Natural killer cell (primary cell): Measurements from ENCODE around the gene MRPL53. TPM values are rescaled to one million over a fixed set of nuclear protein-coding genes. Genes with fewer than 3 reads are reported as not detected.

ENCODE experiments used
- ATAC-seq, 3 donors: fragments of 150-1000 bp in 2 of 3; fragments of 200-7000 bp in 1 of 3; cut with Tn5 transposase; 1 replicate in 1 of 3; 2 replicates in 2 of 3; pipeline ENCODE4 v1.10.0; 2021; ENCODE audit warnings: mild to moderate bottlenecking in 2 of 3, moderate library complexity in 2 of 3
- DNase-seq, 2 donors: peaks; one replicate each; pipeline versions ENCODE4 v3.0.0 to v3.0.0-alpha.2; 2013 to 2021; ENCODE audit warnings: mixed read lengths in 1 of 2
- H3K27ac ChIP-seq: one replicate; pipeline ENCODE4 v1.5.1; 2013; ENCODE audit warnings: mild to moderate bottlenecking, low read length
- H3K27me3 ChIP-seq: one replicate; pipeline ENCODE4 v1.6.1; 2013; ENCODE audit warnings: low read length; ENCODE audit not compliant: control insufficient read depth, insufficient read depth
- H3K36me3 ChIP-seq: one replicate; pipeline ENCODE4 v1.6.1; 2013; ENCODE audit warnings: low read length; ENCODE audit not compliant: control insufficient read depth, insufficient read depth
- H3K4me1 ChIP-seq: one replicate; pipeline ENCODE4 v1.6.1; 2013; ENCODE audit warnings: low read length; ENCODE audit not compliant: control insufficient read depth, insufficient read depth
- H3K4me3 ChIP-seq: one replicate; pipeline ENCODE4 v1.5.1; 2013; ENCODE audit warnings: low read length
- H3K9me3 ChIP-seq: one replicate; pipeline ENCODE4 v1.6.1; 2013; ENCODE audit warnings: low read length; ENCODE audit not compliant: control insufficient read depth, insufficient read depth
- H3K27ac Mint-ChIP-seq, 2 donors: one replicate each; pipeline ENCODE4 v1.8.0; 2022; ENCODE audit warnings: mild to moderate bottlenecking in 2 of 2, mixed read lengths in 2 of 2, moderate library complexity in 1 of 2
- H3K27me3 Mint-ChIP-seq, 2 donors: one replicate each; pipeline ENCODE4 v1.8.0; 2022; ENCODE audit warnings: low read depth in 2 of 2, mixed read lengths in 2 of 2
- H3K36me3 Mint-ChIP-seq: one replicate; pipeline ENCODE4 v1.8.0; 2022; ENCODE audit warnings: mixed read lengths
- H3K4me1 Mint-ChIP-seq, 2 donors: one replicate each; pipeline ENCODE4 v1.8.0; 2022; ENCODE audit warnings: mixed read lengths in 2 of 2
- H3K4me3 Mint-ChIP-seq: one replicate; pipeline ENCODE4 v1.8.0; 2022; ENCODE audit warnings: mild to moderate bottlenecking, moderate library complexity, mixed read lengths
- H3K9me3 Mint-ChIP-seq, 2 donors: one replicate each; pipeline ENCODE4 v1.8.0; 2022; ENCODE audit warnings: mixed read lengths in 2 of 2
- CTCF ChIP-seq: fragments of 200-600 bp; IDR thresholded peaks from one replicate; pipeline ENCODE4 v1.8.0; 2022; ENCODE audit warnings: antibody characterized with exemption
- WGBS: methylation state at CpG from one replicate; pipeline ENCODE4 v1.1.7; 2013; ENCODE audit warnings: missing lambda C conversion rate; ENCODE audit not compliant: insufficient coverage; 5-methylcytosine and 5-hydroxymethylcytosine counted together
- intact Hi-C: fragments of 100-400 bp; cut with micrococcal nuclease; formaldehyde crosslinking; loops from one replicate; pipeline ENCODE4 v1.14.2; 2022
- total RNA-seq, 4 donors: library from RNA; stranded (reverse); fragments of 120-200 nt in 1 of 4; gene quantifications; one replicate each; pipeline versions ENCODE4 v1.2.3 to v1.2.4, GENCODE V29; 2013 to 2022

The MRPL53 gene
- total RNA-seq, 3 donors from 2014 or later (not counting 1 experiment from before 2014, with no cell fraction given) = 42.4 to 49.7 (median 42.4) TPM

GRCh38 chr2:74436848-74437695 is 35.4 kb downstream of the MRPL53 start:
- Mint-ChIP-seq H3K36me3 (no peaks in the 10 kb centered on the region), H3K4me3 (no peak overlapping the region), H3K27me3 (peaks cover 0 to 5% of the 10 kb centered on the region in 2 donors), H3K4me1 (peaks cover 23 to 34% of the 10 kb centered on the region in 2 donors), H3K9me3 (no peaks in the 10 kb centered on the region), H3K27ac (peak overlapping the region in 1 of 2 donors; percentile 37)
- Histone ChIP-seq H3K9me3 (no peaks in the 10 kb centered on the region), H3K4me1 (peaks cover 28% of the 10 kb centered on the region), H3K27ac (no peak overlapping the region), H3K36me3 (no peaks in the 10 kb centered on the region), H3K27me3 (peaks cover 15% of the 10 kb centered on the region), H3K4me3 (no peak overlapping the region)
- no peak for ATAC-seq
- DNase-seq = no peak
- TF ChIP-seq CTCF = no peak
- 64% methylated on average over 5 of the region's 6 CpGs for WGBS
- intact Hi-C loops = no loop called here

- intact Hi-C loops = no loop called here
- peaks cover 9% of the 10 kb centered on the region for H3K27me3 ChIP-seq
- Mint-ChIP-seq H3K36me3 (no peaks in the 10 kb centered on the region), H3K4me1 (peaks cover 22 to 32% of the 10 kb centered on the region in 2 donors), H3K9me3 (no peaks in the 10 kb centered on the region), H3K27me3 (peaks cover 0 to 5% of the 10 kb centered on the region in 2 donors), H3K4me3 (no peak overlapping the region), H3K27ac (no peak overlapping the region)
- no peak overlapping the region for H3K4me3 ChIP-seq
- no peak for TF ChIP-seq CTCF
- no peaks in the 10 kb centered on the region for H3K36me3 ChIP-seq
- DNase-seq (no peak), ATAC-seq (no peak)
- H3K4me1 ChIP-seq = peaks cover 21% of the 10 kb centered on the region
- 93% methylated on average over 43 of the region's 43 CpGs for WGBS
- H3K9me3 ChIP-seq = no peaks in the 10 kb centered on the region
- no peak overlapping the region for H3K27ac ChIP-seq
Measured at GRCh38 chr2:74436111-74436805, 36.2 kb downstream of the MRPL53 start.

- H3K36me3 Mint-ChIP-seq = no peaks in the 10 kb centered on the region
- H3K4me3 Mint-ChIP-seq = no peak overlapping the region
- Histone ChIP-seq H3K4me1 (no peaks in the 10 kb centered on the region), H3K4me3 (no peak overlapping the region), H3K36me3 (peaks cover 10% of the 10 kb centered on the region), H3K27ac (no peak overlapping the region), H3K27me3 (no peaks in the 10 kb centered on the region), H3K9me3 (no peaks in the 10 kb centered on the region)
- DNase-seq = no peak
- H3K9me3 Mint-ChIP-seq = no peaks in the 10 kb centered on the region
- H3K27ac Mint-ChIP-seq = no peak overlapping the region
- H3K27me3 Mint-ChIP-seq = no peaks in the 10 kb centered on the region
- no peak for ATAC-seq
- intact Hi-C loops = no loop called here
- no peaks in the 10 kb centered on the region for H3K4me1 Mint-ChIP-seq
- TF ChIP-seq CTCF = no peak
- WGBS = 92% methylated on average over 11 of the region's 11 CpGs
Measured at GRCh38 chr2:74430502-74430901, 42.0 kb downstream of the MRPL53 start.
